Endothelial cell of umbilical vein (primary cell): ENCODE data around the gene ZNF207. TPM values are rescaled to one million over a fixed set of nuclear protein-coding genes. Genes with fewer than 3 reads are reported as not detected.

Experiments used
- BruUV-seq: library from RNA; stranded (reverse); fragments of 400-500 nt; replicated peaks from 2 replicates; lab custom pipeline; 2021; lab: Mats Ljungman, UMichigan
- CTCF ChIA-PET: fragments of 300-600, 350-600 bp; sonication (Branson Sonifier 250); formaldehyde crosslinking; loops from one replicate; lab custom pipeline; 2021; ENCODE audit warnings: antibody characterized with exemption, inconsistent platforms; lab: Charles Lee
- POLR2A ChIA-PET: fragments of 300-600, 350-600 bp; sonication (Branson Sonifier 250); formaldehyde crosslinking; loops from one replicate; lab custom pipeline; 2021; ENCODE audit warnings: antibody characterized with exemption, inconsistent platforms; lab: Charles Lee
- DNase-seq: peaks from one replicate; pipeline ENCODE4 v3.0.0-alpha.2; 2011; ENCODE audit warnings: low read depth, low spot score
- FAIRE-seq: peaks from 2 replicates; lab custom pipeline; 2011; peaks lifted over from hg19 to GRCh38; lab: Jason Lieb, UNC
- H2AFZ ChIP-seq: 2 replicates; pipeline ENCODE4 v1.6.0; 2012; ENCODE audit warnings: low read depth, low read length, control low read depth, inconsistent platforms
- H3K27ac ChIP-seq: 2 replicates; pipeline ENCODE4 v1.5.1; 2011; ENCODE audit warnings: low read depth, mild to moderate bottlenecking, control low read depth, low read length, moderate library complexity; ENCODE audit not compliant: insufficient read depth
- H3K27me3 ChIP-seq, 2 experiments: 2 replicates each; pipeline versions ENCODE4 v1.6.0 to v1.6.1; 2011; ENCODE audit warnings: low read length in 2 of 2, mixed read lengths in 1 of 2; ENCODE audit not compliant: control insufficient read depth in 2 of 2, insufficient read depth in 2 of 2
- H3K36me3 ChIP-seq, 2 experiments: 2 replicates in 1 of 2; 3 replicates in 1 of 2; pipeline ENCODE4 v1.5.1; 2011; ENCODE audit warnings: low read length in 2 of 2, mild to moderate bottlenecking in 1 of 2, moderate library complexity in 1 of 2; ENCODE audit not compliant: control insufficient read depth in 2 of 2, insufficient read depth in 2 of 2; ENCODE audit errors: extremely low read depth in 1 of 2
- H3K4me1 ChIP-seq: 3 replicates; pipeline ENCODE4 v1.5.1; 2011; ENCODE audit warnings: mild to moderate bottlenecking, low read length; ENCODE audit not compliant: control insufficient read depth, insufficient read depth; ENCODE audit errors: extremely low read depth
- H3K4me2 ChIP-seq: 2 replicates; pipeline ENCODE4 v1.6.1; 2011; ENCODE audit warnings: low read length, control low read depth, mixed read lengths; ENCODE audit not compliant: insufficient read depth
- H3K4me3 ChIP-seq, 3 experiments: fragments of 200-600 bp in 1 of 3; sonication (generic), shearing (Covaris generic) in 1 of 3; replicated peaks in 1 of 3; 2 replicates each; pipeline ENCODE4 v1.5.1; 2011 to 2016; ENCODE audit warnings: control low read depth in 3 of 3, low read length in 3 of 3, mild to moderate bottlenecking in 2 of 3, inconsistent platforms in 1 of 3, low read depth in 1 of 3, moderate library complexity in 1 of 3; ENCODE audit not compliant: insufficient read depth in 1 of 3
- H3K79me2 ChIP-seq: 2 replicates; pipeline ENCODE4 v1.6.0; 2012; ENCODE audit warnings: low read length, inconsistent platforms; ENCODE audit not compliant: control insufficient read depth, insufficient read depth
- H3K9ac ChIP-seq: replicated peaks from 2 replicates; pipeline ENCODE3; 2011; ENCODE audit warnings: low read length, control low read depth; ENCODE audit not compliant: insufficient read depth; ENCODE audit errors: extremely low read depth
- H3K9me1 ChIP-seq: replicated peaks from 3 replicates; pipeline ENCODE4 v1.6.0; 2011; ENCODE audit warnings: mild to moderate bottlenecking, low read length; ENCODE audit not compliant: control insufficient read depth, insufficient read depth; ENCODE audit errors: extremely low read depth
- H3K9me3 ChIP-seq: replicated peaks from 2 replicates; pipeline ENCODE4 v1.5.1; 2012; ENCODE audit warnings: low read length, inconsistent platforms; ENCODE audit not compliant: control insufficient read depth, insufficient read depth
- H4K20me1 ChIP-seq: replicated peaks from 2 replicates; pipeline ENCODE3; 2011; ENCODE audit warnings: mild to moderate bottlenecking, low read length; ENCODE audit not compliant: control insufficient read depth, insufficient read depth; ENCODE audit errors: extremely low read depth
- CTCF ChIP-seq, 2 donors: IDR thresholded peaks; 1 replicate in 1 of 2; 2 replicates in 1 of 2; pipeline ENCODE4 v1.5.1; 2011; ENCODE audit warnings: low read length in 2 of 2, mild to moderate bottlenecking in 2 of 2, moderate library complexity in 2 of 2, control low read depth in 1 of 2, inconsistent platforms in 1 of 2, low read depth in 1 of 2; ENCODE audit not compliant: insufficient read depth in 1 of 2; ENCODE audit errors: extremely low read depth in 1 of 2
- EZH2 ChIP-seq: IDR thresholded peaks from 2 replicates; pipeline ENCODE4 v1.6.1; 2012; ENCODE audit warnings: borderline replicate concordance, low read depth, mild to moderate bottlenecking, moderate library complexity, low read length, inconsistent platforms; ENCODE audit not compliant: severe bottlenecking
- FOS ChIP-seq: IDR thresholded peaks from 2 replicates; pipeline ENCODE4 v1.6.1; 2011; ENCODE audit warnings: mild to moderate bottlenecking, low read length, moderate library complexity, borderline replicate concordance; ENCODE audit not compliant: insufficient read depth
- GATA2 ChIP-seq: IDR thresholded peaks from 2 replicates; pipeline ENCODE4 v1.7.0; 2011; ENCODE audit warnings: low read depth, mild to moderate bottlenecking, moderate library complexity, mixed read lengths, low read length; ENCODE audit not compliant: insufficient read length, insufficient read depth
- JUN ChIP-seq: IDR thresholded peaks from 2 replicates; pipeline ENCODE4 v1.6.1; 2011; ENCODE audit warnings: borderline replicate concordance, low read depth; ENCODE audit not compliant: insufficient read length, insufficient read depth
- MAX ChIP-seq: IDR thresholded peaks from 2 replicates; pipeline ENCODE4 v1.6.1; 2011; ENCODE audit not compliant: insufficient read depth, insufficient read length
- MYC ChIP-seq: IDR thresholded peaks from one replicate; pipeline ENCODE4 v1.6.1; 2011; ENCODE audit warnings: mild to moderate bottlenecking, low read depth, low read length
- POLR2A ChIP-seq: IDR thresholded peaks from 2 replicates; pipeline ENCODE4 v1.6.1; 2012; ENCODE audit warnings: low read depth, mild to moderate bottlenecking, control low read depth, low read length
- POLR2AphosphoS5 ChIP-seq: IDR thresholded peaks from 2 replicates; pipeline ENCODE4 v1.6.1; 2012; ENCODE audit warnings: low read depth, mild to moderate bottlenecking, control low read depth, low read length, moderate library complexity; ENCODE audit not compliant: insufficient read depth
- dilution Hi-C: fragments of 300-500 bp; cut with MboI; formaldehyde crosslinking; loops from one replicate; pipeline ENCODE4 v1.15.0; 2019; ENCODE audit warnings: low sequenced_read_pairs; ENCODE audit not compliant: extremely low pct_ligation_motif_present
- intact Hi-C: fragments of 100-400 bp; cut with micrococcal nuclease; formaldehyde crosslinking; loops from one replicate; pipeline ENCODE4 v1.10.0; 2022
- polyA plus RNA-seq, 4 experiments: library from polyadenylated mRNA; depleted of rRNA in 3 of 4; stranded (reverse) in 3 of 4; unstranded in 1 of 4; fragments of >200 nt; gene quantifications; 2 replicates each; pipeline versions ENCODE4 v1.2.1 to v1.2.3, GENCODE V29; 2011 to 2012; ENCODE audit warnings: missing spikeins in 1 of 4
- total RNA-seq: library from RNA; stranded (reverse); gene quantifications from 2 replicates; pipeline ENCODE4 v1.2.3, GENCODE V29; 2021

The ZNF207 gene
- total and polyA plus RNA-seq, 2 donors (not counting 3 experiments of a cell fraction or from before 2014, with no cell fraction given): 206 to 231 TPM

GRCh38 chr17:32426894-32427293 lies 76.9 kb downstream of the ZNF207 start:
- CTCF ChIA-PET: no interaction called here
- TF ChIP-seq GATA2 (no peak), POLR2A (no peak), MYC (no peak), POLR2AphosphoS5 (no peak), EZH2 (no peak), JUN (no peak), CTCF (IDR thresholded peaks at IDR 0.05; ENCODE audit: extremely low read depth in 1 of 2, insufficient read depth in 1 of 2, low read depth in 1 of 2, low read length in 2 of 2) (no peak), MAX (no peak), FOS (no peak)
- POLR2A ChIA-PET: no interaction called here

More at GRCh38 chr17:32426894-32427293, 76.9 kb downstream of the ZNF207 start:
- Histone ChIP-seq H3K9me1 (no peaks in the 10 kb centered on the region), H3K4me2 (no peak overlapping the region), H3K9me3 (peaks cover 1% of the 10 kb centered on the region), H3K36me3 (no peaks in the 10 kb centered on the region), H3K9ac (no peak overlapping the region), H3K4me3 (no peak overlapping the region), H2AFZ (no peak overlapping the region), H4K20me1 (no peaks in the 10 kb centered on the region), H3K79me2 (no peaks in the 10 kb centered on the region), H3K4me1 (no peaks in the 10 kb centered on the region), H3K27ac (no peak overlapping the region), H3K27me3 (no peaks in the 10 kb centered on the region)
- no TSS peak for BruUV-seq
- FAIRE-seq (no peak), DNase-seq (no peak)
- intact Hi-C loops (no loop called here), dilution Hi-C loops (no loop called here)
